ENCODE results near the gene MVD.

MVD gene

DNA sequence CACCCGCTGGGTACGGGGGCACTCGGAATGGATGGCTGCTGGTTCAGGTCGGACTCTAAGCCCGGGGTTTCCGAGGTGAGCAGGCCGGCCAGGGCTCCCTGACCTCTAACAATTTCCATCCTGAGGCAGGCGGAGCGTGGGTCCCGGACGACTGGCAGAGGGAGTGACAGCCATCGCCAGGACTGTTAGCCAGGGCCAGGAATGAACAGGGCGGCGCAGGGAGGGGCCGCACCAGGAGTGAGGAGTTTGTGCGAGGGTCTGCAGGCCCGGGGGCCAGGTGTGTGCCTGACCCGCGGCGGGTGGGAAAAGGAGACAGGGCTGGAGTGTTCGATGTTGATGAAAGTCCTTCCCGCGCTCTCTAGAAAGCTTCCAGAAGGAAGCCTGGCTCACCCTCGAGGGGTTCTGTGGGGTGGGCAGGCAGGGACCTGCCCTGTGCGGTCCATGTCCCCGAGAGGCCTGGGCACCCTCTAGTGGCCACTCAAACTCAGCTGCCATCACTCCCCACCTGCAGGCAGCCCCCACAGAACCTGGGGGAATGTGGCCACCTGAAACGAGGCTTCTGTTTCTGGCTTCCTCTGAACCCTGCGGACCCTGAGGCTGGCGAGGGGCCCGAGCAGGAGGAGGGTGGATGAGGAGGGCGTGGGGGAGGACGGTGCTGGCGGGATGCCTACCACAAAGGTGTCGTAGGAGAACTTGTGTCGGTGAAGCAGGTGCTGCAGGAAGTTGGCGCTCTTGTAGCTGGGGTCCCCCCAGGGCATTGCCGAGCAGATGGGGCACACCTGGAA lies 35.1 kb upstream of the MVD start:
- H3K27ac ChIP-seq, result no peak overlapping the region
- no peak for DNase-seq (ENCODE audit: low read depth, low spot score)

DNA sequence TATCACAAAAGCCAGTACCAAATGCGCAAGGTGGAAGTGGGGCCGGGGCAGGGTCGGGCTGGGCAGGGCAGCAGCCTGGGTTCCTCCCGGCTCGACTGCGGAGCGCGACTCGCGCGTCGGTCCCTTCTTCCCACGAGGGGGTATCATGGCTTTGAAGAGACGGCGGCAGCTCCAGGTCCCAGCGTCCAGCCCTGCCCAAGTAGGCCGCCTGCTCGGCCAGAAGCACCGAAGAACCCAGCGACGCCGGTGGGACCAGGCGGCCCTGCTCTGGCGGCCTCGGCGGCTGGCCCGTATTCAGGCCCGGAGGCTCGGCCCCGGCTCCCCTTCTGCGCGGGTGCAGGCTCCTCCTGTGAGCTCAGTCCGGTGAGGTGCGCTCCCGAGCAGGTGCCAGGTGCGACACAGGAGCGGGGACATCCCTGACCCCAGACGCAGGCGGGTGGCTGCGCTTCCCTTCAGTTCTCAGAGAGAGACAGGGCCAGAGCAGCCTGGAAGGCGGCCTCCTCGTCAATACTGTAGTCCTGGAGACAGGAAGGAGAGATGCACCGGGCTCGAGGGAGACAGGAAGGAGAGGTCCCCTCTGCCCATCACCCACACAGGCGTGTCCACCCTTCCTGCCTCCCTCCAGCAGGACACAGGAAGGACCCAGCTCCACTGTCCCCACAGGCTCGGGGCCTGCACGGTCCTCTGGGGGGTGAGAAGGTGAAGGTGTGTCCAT lies 34.4 kb upstream of the MVD start:
- no peak overlapping the region for H3K27ac ChIP-seq

DNA sequence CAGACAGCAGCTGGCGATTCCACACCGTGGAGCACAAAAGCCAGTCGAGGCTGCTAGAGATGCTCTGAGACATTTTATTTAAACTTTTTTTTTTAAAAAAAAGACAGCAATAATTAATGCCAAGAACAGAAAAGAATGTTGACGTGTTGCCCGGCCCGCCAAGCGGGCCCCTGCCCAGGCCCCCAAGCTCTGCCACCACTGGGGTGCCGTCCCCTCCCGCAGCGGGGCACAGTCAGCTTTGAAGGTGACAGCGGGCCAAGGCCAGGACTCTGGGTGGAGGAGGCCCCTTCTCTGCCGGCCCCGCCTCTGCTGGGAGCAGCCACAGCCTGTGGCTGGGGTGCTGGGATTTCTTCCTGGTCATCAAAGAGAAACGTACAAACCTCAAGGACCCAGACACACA lies 33.5 kb upstream of the MVD start:
- no peak for DNase-seq (ENCODE audit: low read depth, low spot score)
- H3K27ac ChIP-seq, result no peak overlapping the region

More for the DNA sequence above, 34.4 kb upstream of the MVD start:
- no peak for DNase-seq (ENCODE audit: low read depth, low spot score)

DNA sequence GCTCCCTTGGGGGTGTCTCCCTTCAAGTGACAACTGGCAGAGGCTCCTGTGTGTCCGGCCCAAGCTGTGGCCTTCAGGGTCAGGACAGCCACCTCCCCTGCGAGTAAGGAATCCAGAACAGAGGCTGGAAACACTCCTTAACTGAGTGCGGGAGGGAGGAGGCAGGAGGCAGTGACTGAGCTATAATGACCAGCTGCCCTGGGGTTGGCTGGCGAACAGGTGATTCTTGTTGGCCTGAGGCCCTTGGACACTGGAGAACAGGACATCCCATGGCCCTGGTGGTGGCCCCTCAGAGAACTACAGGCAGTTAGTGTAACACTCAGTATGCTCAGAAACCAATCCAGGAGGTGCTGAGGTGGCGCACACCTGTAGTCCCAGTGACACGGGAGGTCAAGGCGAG lies 32.9 kb upstream of the MVD start:
- DNase-seq (ENCODE audit: low read depth, low spot score), result no peak
- H3K27ac ChIP-seq, result no peak overlapping the region

DNA sequence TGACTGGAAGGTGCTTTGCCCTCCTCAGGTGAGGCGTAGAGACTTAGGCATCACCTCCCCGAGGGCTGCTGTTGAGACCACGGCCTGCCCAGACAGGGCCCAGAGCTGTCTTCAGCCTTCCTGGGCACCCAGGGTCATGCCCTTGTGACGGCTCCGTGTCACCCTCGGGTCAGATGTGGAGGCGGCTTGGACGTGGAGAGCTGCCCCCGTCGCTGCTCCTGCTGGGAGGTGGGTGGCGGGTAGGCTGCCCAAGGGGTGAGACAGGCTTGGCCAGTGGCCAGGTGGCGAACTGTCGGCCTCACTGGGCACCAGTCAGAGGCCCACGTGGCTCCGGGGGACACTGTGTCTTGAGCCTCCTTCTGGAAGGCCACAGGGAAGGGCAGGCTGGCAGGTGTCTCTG lies 32.3 kb upstream of the MVD start:
- H3K27ac ChIP-seq, result no peak overlapping the region
- no peak for DNase-seq (ENCODE audit: low read depth, low spot score)

DNA sequence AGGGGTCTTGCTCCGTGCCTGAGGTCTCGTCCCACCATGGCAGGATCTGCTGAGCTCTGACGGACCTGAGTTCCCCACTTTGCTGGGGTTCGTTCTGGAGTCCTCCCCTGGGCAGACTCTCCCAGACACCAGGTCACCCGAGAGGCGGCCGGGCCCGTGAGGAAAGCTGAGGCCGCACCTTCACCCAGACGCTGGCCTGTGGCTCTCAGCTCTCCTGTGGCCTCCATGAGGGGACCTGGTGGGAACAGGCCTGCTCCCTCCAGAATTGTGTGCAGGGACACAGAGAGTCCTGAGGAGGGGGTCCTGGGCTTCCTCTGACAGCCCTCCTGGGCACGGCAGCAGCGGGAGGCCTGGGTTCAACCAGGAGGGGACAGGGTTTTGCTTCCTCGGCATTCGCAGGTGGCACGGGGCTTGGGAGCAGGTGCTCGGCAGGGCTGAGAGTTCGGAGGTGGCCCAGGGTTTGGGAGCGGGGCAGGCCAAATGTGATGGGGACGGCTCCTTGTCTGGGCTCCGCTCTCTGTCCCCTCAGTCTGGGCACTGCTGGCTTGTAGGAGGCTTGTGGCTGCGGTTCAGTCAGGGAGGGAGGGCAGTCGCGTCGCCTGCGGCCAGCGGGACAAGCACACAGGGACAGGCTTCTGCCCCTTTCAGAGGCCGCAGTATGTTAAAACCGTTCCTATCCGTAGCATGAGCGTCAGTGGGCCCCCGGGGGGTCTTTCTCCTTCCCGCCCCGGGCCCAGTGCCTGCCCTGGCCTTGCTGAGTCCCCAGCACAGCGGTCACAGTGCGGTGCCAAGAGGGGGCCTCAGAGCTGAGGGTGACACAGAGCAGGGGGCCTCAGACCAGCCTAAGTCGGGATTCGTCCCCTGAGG lies 31.6 kb upstream of the MVD start:
- no peak overlapping the region for H3K27ac ChIP-seq

DNA sequence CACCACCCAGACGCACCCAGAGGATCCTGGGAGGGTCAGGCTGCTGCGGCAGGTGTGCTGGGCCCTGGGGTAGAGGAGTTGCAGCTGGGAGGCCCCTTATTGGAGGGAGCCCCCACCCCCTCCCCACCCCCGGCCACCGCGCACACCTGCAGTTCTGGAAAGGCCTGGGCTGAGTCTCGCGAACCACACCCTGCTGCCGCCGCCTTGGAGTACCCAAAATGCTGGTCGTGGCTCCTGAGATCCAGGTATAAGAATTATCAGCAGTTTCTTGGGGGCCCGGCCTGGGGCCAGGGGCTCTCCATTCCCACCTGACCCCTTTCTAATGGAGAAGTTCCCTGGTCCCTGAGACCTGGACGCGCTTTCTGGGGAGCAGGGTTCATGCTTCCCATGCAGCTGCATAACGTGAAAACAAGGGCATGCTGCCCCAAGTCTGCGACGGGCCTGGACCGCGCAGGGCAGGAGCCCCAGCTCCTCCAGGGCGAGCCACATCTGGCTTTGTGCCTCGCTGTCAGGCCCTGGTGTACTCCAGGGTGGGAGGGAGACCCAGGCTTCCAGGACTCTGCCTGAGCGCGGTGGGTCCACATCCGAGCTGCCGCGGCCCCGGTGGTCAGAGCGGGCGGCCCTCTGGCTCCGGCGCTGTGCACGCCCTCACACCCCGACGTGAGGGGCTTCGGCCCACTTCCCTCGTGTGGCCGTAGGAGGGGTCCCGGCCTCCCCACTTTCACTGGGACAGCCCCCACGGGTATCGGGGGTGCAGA lies 30.7 kb upstream of the MVD start:
- no peak overlapping the region for H3K27ac ChIP-seq

More for the DNA sequence above, 31.6 kb upstream of the MVD start:
- DNase-seq (ENCODE audit: low read depth, low spot score), result no peak

DNA sequence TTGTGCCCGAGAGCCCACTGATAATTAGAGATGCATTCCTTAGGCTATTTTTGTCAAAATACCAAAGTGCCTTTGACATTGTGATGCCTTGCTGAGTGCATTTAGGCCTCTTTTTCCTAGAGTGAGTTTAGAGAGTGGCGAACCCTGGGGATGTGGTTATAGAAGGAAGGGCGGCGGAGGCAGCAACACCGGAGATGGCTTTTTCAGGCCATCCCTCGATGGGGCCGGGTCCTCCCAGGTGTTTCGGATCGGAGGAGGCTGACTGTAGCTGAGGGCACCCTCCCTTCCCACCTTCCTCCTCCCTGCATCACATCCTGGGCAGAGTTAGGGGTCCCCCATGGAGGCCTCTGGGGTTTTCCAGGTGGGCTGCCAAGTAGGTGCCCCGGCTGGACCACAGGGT lies 30.0 kb upstream of the MVD start:
- DNase-seq (ENCODE audit: low read depth, low spot score), result no peak
- H3K27ac ChIP-seq, result no peak overlapping the region

More for the DNA sequence above, 30.7 kb upstream of the MVD start:
- no peak for DNase-seq (ENCODE audit: low read depth, low spot score)

DNA sequence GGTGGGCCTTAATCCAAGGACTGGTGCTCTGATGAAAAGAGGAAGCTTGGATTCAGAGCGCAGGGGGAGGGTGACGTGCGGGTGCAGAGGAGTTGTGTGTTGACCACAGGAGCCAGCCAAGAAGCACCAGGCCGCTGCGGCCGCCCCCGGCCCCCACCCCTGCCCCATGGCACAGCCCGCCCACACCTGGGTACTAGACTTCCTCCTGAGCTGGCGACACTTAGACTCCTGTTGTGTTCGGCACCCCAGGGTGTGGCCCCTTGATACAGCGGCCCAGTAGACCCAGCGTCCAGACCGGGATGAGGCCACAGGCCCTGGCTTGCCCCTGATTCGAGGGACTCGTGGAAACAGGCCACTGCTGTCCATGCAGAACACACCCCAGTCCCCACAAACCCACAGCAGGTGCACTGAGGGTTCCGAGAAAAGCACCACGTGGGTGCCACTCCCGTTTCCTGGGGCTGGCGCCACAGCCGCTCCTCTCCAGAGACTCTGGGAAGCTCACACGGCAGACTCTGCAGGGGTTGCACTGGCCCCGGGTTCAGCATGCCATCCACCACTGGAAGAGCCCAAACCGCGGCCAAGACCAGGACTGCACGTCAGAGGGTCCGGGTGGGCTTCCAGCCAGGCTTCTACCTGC lies 29.2 kb upstream of the MVD start:
- DNase-seq (ENCODE audit: low read depth, low spot score), result no peak
- no peak overlapping the region for H3K27ac ChIP-seq

DNA sequence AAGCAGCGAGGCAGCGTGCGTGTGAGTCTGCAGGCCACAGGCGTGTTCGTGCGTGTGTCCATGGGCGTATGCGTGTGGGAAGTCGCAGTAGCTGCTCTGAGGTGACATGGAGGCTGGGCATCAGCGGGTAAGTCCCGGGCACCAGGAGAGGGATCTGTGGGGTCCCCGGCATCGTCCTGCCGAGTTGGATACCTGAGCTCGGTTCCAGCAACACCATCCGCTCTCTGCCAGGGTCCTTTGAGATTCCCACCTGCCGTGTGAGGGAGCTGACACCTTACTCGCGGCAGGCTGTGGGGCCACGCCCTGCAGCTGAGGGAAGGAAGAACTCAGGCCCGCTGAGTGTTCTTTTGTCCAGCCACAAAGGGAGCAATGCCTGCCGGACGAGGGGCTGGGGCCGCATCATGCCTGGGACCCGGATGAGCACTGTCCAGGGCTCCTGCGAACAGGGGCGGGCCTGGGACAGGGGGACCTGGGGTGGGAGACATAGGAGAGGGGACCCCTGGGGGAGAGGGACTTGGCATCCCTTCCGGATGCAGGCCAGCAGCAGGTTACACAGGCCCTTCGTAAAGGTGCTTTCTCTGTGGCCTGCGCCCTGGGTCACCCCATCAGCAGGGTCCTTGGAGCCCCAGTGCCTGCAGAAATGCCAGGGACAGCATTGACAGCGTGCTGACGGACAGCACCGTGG lies 28.4 kb upstream of the MVD start:
- DNase-seq (ENCODE audit: low read depth, low spot score), result no peak
- no peak overlapping the region for H3K27ac ChIP-seq

DNA sequence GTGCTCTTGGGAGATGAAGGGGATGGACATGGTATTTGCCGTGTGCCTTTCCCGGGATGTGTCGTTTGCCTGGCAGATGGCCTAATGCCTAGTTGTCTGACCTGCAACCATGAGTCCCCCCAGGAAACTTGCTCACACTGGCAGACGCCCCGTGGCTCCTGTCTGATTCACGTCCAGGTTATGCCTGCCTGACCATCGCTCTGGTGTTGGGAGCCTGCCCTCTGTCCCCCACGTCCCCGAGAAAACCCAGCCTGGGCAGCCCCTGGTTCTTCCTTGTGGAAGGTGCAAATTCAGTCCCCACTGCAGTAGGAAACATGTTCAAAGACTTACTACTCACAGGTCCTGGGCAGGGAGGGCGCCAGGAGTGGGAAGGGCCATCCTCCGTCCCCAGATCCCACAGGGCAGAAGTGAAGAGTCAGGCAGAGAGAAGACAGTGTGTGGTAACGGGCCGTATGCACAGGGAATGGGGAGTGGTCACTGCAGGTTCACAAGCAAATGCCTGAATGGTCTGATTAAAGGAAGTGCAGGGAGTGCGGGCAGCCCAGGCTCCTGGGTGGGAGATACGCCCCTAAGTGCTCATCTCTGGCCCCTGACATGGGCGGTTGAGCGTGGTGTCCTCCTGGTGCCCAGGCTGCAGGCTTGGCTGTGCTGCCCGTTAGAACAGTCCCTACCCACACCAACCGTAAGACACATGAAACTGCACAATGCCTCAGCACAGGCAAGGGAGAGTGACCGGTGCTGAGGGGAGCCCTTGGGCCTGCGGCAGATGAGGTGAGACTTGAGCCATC lies 27.6 kb upstream of the MVD start:
- no peak overlapping the region for H3K27ac ChIP-seq
- DNase-seq (ENCODE audit: low read depth, low spot score), result no peak

DNA sequence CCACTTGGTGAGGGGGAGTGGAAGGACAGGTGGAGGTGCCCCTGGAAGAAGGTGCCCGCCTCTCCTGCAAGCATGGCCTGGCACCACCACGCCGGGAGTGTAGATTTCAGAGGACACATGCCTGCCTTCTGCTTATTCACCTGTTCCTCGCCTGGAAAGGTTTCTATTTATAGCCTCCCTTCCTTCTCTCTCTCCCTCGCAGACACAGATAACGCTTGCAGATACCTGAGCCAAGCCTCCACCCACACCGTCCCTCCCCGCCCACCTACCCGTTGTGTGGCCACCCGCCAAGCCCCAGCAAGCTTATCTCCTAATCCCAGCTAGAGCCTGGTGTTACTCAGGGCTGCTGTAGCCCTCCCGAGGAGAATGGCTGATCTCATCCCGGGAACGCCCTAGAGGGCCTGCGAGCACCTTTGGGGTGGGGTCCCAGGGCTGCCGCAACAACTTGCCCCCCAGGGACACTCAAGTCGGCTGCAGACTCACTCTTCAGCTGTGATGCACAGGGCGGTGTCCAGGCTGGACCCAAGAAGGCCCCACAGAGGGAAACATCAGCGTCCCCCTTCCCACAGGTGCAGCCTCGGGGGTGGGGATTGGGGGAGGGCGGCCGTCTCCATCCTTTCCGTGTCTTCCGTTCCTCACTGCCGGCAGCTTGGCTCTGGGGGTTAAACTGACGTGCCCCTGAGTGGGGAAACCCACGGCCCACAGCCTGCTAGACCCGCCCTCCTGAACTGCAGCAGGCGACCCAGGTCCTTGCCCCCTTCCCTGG lies 25.3 kb upstream of the MVD start:
- H3K27ac ChIP-seq, result no peak overlapping the region
- no peak for DNase-seq (ENCODE audit: low read depth, low spot score)

DNA sequence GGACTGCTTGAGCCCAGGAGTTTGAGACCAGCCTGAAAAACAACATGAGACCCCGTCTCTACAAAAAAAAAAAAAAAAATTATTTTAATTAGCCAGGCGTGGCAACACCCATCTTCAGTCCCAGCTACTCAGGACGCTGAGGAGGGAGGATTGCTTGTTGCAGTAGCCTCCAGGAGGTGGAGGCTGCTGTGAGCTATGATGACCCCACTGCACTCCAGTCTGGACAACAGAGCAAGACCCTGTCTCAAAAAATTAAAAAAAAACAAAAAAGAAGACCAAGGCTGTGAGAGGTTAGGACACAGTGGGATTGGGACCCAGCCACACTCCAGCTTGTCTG lies 24.8 kb upstream of the MVD start:
- DNase-seq (ENCODE audit: low read depth, low spot score), result no peak
- no peak overlapping the region for H3K27ac ChIP-seq

DNA sequence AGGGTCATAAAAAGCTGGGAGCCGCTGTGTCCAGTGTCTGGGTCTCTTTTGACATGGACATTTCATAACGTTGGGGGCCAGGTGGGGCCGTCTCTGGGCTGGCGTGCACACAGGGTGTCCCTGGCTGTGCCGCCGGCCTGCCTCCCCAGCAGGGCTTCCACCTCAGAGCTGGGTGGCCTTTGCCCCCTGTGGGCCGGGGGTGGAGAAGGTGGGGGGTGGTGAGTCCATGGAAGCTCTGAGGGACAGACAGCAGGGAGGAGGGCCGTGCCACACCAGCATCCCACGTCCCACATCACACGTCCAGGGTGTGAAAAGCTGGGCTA lies 24.3 kb upstream of the MVD start:
- no peak overlapping the region for H3K27ac ChIP-seq
- no peak for DNase-seq (ENCODE audit: low read depth, low spot score)

DNA sequence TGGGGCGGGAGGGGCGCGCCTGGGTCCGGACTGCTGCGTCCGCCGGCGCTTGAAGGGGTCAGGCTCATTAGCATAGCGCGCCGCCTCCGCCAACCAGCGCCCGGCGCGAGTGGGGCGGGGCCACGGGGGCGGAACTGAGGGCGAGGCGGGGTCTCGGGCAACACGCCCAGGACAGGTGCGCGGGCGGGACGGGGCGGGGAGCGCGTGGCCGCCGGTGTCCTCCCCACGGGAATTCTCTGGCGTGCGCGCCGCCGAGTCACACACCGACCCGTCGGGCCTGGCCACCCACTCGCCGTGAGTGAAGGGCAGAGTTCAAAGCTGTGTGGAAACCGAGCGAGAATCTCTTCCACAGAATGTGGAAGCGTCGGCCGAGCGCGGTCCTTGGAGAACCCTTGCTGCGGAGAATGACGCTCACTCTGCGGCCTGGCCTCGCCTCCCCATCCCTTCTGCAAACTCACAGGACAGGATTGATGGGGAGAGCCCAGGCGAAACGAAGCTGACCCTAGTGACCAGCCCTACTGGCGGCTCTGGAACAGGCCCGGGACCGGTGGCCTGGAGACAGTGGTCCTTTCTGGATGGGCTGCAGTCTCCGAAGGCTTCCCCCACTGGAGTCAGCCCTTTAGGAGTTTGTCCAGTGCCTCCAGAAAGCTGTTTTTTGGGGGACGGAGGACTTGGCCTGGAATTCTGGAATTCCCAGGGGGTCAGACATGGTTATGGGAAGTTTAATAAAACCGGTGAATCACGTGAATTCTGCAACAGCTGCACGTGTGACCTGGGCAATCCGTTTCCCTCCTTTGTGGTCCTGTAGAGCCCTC lies 23.8 kb upstream of the MVD start, which contains the start of gene SNAI3:
TSS of gene SNAI3 (minus strand) at position 69 of the 815 bp plus-strand sequence. CDS start 101 bp downstream, outside the sequence.
- no peak for DNase-seq (ENCODE audit: low read depth, low spot score)
- no peak within 1 kb of the TSS for H3K27ac ChIP-seq

DNA sequence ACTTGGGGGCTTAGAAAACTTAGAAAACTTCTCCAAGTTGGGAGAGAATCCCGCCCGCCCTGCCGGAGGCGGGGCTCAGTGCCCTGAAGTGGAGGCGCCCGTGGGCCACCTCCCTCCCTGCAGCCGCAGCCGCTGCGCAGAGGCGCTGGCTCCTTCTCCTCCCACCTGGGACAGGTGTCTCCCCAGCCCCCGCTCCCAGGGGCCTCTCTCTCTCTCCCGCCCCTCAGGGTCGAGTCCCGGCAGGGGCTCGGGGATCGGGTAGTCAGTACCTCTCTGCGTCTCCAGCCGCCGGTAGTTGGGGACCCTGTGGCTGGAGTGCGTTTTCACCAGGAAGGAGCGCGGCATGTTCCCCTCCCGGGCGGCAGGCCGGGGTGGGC lies 23.2 kb upstream of the MVD start:
- no peak for DNase-seq (ENCODE audit: low read depth, low spot score)
- H3K27ac ChIP-seq, result no peak overlapping the region
